Fibroblast of skin of right biceps (primary cell): ENCODE results near the gene STMN3.

ENCODE experiments used
- DNase-seq: peaks from one replicate; pipeline ENCODE4 v3.0.0-alpha.2; 2013

Gene STMN3

DNA sequence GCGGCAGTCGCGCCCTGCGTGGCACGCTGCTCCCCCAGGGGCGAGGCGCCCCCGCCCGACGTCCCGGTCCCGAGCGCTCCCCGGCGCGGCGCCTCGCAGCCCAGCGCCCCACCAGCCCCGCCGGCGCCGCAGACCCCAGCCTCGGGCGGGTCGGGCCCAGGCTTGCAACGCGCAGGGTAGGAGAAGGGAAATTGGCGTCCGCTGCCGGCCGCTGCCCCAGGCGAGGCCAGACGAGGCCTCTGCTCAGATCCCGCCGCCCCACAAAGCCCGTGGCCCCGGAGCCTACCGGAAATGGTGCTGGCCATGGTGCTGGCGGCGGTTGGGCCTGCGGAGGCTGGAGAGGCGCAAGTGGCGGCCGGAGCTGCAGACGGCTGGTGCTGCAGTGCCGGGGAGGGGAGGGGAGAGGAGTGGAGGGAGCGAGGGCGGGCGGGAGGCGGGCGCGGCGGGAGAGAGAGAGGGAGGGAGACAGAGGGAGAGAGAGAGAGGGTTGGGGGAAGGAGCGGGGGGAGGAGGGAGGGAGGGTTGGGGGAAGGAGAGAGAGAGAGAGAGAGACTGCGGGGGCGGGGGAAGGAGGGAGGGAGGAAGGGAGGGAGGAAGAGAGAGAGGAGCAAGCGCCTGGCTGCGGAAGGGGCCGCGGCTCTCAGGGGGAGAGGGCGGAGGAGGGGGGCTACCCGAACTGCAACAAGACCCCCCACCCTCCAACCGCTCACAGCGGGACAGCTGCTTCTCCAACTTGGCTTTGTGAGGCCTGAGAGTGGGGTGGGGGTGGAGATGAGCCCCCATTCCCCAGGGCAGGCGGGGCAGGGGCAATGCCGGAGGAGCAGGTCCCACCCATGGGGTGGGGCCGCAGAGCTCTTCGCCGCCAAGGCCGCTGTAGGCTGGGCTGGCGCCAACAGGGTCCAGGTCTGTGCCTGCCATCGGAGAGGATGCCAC, at the start of gene STMN3:
TSS of gene STMN3 (minus strand) at position 384 of the 933 bp plus-strand sequence. CDS start at position 305, 79 bp downstream.
- peak; percentile 92 for DNase-seq

DNA sequence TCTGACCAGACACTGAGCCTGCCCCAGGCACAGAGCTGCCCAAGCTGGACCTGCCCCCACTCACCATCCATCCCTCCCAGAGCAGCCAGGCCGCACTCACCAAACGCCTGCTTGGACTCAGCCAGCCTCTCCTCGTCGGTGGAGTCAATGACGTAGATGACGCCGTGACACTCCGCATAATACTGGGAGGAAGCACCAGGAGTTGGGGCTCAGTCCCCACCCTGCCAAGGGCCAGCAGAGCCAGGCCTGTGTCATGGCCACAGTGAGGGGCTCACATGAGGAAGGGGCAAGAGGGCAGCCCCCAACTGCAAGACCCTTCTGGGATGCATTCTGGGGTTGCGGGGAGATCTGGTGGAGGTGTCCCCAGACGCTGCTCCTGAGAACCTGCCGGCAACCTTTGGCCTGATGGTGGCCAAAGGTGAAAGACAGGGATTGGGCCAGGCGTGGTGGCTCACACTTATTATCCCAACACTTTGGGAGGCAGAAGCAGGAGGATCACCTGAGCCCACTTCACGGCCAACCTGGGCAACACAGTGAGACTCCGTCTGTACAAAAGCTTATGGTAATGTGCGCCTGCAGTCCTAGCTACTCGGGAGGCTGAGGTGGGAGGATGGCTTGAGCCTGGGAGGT, 48.9 kb upstream of the STMN3 start:
- DNase-seq: no peak

DNA sequence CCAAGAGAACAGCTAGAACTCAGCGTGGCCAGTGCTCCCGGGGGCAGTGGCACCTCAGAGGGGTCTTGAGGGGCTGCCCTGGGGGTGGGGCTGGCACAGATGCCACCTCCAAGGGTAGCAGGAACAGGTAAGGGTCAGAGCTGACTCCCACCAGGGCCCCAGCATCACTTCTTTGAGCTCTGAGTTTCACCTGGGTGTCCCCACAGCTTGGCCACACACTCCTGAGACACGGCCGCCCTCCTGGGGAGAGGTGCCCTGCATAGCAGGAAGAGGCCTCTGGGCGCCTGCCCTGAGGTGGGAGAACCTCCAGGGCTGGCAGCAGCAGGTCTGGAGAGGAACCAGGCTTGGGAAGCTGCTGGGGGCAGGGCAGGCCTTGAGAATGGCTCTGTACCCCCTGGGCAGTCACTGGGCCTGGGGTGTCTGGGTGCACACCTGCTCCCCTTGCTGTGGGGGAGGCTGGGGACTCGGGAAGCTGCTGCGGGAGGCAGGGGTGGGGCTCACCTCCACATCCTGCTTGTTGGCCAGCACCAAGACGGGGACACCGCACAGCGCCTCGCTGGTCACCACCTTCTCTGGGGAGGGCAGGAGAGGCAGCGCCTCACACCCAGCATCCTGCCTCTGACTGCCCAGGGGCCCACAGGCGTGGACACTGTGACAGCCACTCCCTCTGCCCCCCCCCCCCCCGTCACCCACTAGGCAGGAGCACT, 48.3 kb upstream of the STMN3 start:
- no peak for DNase-seq

DNA sequence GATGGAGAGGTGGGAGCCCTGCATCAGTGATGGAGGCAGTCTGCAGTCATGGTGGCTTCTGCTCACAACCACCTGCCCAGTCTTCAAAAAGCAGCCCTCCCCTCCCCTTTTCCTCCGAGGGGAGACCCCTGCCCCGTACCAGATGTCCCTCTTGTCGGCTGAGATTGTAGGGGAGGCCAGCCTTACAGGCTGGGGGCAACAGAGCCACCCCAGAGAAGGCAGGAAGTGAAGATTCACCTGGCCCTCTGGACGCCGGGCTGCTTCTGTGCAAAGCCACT, 47.8 kb upstream of the STMN3 start:
- no peak for DNase-seq

DNA sequence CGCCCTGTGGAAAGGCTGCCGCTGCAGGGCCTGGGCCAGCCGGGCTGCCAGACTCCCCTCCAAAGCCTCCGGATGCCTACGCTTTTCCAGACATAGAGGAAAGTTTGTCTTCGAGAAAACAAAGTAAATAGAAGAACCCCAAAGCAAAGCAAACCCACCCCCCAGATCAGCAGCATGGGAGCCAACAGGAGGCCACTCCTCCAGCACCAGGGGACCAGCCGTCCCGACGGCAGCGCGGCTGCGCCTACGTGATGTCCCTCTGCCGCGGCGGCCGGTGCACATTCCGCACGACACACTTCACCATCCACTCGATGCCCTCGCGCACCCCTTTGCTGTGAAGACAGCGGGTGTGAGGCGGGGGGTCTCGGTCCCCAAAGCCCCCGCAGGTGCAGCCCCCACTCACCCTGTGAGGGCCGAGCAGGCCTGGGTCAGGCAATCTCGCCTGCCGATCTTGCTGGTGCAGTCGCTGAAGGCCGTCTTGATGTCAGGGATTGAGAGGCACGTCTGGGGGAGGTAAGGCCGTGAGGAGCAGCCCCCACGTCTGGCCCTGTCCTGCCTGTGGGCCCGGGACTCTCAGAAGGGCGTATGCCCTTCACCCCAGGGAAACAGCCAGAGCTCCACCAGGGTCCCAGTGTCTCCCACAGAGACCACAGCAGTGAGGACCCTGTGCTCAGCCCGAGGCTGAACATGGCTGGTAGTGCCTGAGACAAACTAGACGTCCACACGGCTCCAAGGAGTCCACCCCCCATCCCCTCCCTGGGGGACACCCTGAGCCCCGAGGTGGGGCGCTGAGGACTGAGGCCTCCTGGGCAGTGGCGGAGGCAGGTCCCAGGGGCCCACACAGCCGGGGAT, 47.2 kb upstream of the STMN3 start:
- DNase-seq: no peak

DNA sequence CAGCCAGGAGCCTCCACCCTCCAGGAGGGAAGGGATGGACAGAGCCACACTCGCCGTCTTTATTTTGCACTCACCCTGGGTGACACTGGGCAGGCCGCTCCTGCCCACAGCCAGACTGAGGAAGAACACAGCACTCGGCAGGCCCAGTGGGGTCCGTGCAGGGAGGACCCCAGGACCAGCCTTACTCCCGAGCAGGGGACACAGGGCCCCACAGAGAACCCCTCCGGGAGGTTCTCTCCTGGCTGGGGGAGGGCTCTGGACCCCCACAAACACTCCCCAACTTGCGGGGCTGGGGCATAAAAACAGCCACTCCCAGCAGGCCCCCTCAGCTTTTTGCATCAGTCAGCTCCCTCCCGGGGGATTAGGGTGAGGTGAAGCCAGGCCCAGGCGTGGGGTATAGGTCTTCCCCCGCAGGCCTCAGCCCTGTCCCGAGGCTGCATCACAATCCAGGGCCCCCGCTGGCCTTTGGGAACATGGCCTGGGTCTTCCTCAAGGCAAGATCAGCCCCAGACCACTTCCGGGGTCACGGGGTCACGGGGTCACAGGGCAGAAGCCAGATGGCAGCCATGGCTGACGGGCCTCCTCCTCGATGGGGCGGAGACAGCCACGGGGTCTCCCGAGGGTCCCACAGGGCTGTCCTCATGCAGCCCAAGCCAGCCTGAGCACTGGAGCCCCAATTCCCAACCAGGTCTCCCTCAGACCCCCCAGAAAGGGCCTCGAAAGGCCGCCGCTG, 46.4 kb upstream of the STMN3 start:
- no peak for DNase-seq

DNA sequence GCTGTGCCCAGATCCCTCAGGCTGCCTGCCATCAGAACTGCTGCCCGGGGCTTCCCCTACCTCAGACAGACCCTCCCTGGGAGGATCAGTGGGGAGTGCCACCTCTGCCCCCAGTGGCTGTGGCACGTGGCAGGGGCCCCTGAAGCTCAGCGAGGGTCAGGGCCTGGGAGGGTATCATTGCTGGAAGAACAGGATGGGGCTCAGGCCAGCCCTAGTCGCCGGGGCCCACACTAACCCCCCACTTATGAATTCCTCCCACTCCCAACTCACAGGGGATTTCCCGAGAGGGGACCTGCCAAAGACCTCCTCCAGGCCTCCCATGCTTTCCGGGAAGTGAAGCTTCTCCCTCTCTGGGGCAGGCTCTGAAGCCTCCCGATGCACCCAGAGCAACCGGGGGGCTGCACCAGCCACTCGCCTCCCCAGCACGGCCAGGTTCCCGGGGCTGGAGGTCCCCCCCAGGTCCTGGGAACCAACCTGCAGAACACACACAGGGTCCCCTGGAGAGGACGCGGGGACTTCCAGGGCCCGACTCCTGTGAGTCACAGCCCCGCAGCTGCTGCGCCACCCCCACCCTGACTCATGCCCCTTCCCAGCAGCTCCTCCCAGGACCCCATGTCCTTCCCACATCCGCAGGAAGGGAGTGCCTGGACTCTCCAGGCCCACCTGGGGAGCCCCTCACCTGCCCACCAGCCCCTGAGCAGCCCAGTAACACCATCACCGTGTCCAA, 45.7 kb upstream of the STMN3 start:
- DNase-seq: peak; percentile 92

DNA sequence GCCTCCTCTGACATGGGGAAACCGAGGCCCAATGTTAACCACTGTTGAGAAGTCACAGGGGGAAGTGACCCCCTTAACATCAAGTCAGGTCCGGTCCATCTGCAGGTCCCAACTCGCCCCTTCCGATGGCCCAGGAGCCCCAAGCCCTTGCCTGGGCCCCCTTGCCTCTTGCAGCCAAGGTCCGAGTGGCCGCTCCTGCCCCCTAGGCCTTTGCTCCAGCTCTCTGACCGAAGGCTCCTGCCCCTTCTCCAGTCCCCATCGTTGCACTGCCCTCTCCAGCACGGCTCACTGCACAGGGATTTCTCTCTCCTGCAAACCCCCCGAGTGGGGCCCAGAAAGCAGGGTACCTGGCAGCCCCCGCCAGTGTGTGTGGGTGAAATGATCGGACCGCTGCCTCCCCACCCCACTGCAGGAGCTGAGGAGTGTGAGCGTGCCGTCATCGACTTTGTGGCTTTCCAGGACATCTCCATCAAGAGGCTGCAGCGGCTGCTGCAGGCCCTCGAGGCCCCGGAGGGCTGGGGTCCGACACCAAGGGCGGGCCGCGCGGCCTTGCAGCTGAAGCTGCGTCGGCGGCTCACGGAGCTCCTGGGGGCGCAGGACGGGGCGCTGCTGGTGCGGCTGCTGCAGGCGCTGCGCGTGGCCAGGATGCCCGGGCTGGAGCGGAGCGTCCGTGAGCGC, 44.8 kb upstream of the STMN3 start:
- no peak for DNase-seq

DNA sequence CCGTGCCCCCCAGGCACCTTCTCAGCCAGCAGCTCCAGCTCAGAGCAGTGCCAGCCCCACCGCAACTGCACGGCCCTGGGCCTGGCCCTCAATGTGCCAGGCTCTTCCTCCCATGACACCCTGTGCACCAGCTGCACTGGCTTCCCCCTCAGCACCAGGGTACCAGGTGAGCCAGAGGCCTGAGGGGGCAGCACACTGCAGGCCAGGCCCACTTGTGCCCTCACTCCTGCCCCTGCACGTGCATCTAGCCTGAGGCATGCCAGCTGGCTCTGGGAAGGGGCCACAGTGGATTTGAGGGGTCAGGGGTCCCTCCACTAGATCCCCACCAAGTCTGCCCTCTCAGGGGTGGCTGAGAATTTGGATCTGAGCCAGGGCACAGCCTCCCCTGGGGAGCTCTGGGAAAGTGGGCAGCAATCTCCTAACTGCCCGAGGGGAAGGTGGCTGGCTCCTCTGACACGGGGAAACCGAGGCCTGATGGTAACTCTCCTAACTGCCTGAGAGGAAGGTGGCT, 44.2 kb upstream of the STMN3 start:
- DNase-seq: no peak

DNA sequence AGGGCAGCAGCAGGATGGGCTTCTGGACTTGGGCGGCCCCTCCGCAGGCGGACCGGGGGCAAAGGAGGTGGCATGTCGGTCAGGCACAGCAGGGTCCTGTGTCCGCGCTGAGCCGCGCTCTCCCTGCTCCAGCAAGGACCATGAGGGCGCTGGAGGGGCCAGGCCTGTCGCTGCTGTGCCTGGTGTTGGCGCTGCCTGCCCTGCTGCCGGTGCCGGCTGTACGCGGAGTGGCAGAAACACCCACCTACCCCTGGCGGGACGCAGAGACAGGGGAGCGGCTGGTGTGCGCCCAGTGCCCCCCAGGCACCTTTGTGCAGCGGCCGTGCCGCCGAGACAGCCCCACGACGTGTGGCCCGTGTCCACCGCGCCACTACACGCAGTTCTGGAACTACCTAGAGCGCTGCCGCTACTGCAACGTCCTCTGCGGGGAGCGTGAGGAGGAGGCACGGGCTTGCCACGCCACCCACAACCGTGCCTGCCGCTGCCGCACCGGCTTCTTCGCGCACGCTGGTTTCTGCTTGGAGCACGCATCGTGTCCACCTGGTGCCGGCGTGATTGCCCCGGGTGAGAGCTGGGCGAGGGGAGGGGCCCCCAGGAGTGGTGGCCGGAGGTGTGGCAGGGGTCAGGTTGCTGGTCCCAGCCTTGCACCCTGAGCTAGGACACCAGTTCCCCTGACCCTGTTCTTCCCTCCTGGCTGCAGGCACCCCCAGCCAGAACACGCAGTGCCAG, 43.6 kb upstream of the STMN3 start, which contains the start of gene TNFRSF6B:
TSS of gene TNFRSF6B (plus strand) at position 25 of the 729 bp plus-strand sequence. CDS start at position 141, 116 bp downstream.
- DNase-seq: no peak

DNA sequence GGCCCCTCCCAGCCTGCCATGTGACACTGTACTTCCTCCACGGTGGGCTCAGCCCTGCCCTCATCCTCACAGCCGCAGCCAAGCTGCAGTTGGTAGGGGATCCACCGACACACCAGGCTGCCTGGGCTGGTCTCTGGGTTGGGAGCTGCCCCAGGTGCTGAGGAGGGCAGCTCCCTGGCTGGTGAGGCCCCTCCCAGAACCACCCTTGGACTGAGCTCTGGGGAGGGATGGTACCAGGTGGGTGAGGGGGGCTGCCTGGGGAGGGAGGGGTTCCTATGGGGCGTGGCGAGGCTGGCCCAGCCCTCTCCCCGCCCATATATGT, 43.0 kb upstream of the STMN3 start:
- peak; percentile 39 for DNase-seq

DNA sequence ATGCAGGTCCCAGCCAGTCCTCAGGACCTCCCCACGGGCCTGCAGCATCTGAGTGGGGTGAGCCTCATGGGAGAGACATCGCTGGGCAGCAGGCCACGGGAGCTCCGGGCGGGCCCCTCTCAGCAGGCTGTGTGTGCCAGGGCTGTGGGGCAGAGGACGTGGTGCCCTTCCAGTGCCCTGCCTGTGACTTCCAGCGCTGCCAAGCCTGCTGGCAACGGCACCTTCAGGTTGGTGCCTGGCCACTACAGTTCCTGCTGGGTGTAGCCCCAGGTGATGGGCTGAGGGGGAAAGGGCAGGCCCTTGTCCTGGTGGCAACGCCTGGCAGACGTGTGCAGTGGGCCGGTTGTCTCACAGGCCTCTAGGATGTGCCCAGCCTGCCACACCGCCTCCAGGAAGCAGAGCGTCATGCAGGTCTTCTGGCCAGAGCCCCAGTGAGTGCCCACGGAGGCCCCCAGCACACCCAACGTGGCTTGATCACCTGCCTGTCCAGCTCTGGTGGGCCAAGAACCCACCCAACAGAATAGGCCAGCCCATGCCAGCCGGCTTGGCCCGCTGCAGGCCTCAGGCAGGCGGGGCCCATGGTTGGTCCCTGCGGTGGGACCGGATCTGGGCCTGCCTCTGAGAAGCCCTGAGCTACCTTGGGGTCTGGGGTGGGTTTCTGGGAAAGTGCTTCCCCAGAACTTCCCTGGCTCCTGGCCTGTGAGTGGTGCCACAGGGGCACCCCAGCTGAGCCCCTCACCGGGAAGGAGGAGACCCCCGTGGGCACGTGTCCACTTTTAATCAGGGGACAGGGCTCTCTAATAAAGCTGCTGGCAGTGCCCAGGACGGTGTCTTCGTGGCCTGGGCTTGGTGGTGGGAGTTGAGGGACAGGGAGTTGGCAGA, 42.4 kb upstream of the STMN3 start:
- no peak for DNase-seq

DNA sequence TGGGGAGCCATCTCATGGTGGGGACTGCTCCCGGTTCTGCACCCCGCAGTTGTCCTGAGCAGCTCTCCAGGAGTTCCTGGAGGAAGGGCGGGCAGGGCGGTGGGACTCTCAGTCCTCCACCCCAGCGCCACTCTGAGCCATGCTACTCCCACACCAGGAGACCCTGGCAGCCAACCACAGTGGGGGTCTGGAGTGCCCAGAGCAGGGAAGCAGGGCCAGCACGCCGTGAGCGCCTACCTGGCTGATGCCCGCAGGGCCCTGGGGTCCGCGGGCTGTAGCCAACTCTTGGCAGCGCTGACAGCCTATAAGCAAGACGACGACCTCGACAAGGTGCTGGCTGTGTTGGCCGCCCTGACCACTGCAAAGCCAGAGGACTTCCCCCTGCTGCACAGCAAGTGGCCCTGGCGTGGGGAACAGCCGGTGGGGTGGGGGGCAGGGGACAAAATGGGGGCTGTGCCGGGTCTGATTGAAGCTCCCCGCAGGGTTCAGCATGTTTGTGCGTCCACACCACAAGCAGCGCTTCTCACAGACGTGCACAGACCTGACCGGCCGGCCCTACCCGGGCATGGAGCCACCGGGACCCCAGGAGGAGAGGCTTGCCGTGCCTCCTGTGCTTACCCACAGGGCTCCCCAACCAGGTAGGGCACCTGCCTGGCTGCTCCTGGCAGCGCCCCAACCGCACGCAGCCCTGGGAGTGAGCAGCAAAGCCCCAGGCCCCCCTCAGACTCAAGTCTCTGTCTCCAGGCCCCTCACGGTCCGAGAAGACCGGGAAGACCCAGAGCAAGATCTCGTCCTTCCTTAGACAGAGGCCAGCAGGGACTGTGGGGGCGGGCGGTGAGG, 41.6 kb upstream of the STMN3 start:
- no peak for DNase-seq

DNA sequence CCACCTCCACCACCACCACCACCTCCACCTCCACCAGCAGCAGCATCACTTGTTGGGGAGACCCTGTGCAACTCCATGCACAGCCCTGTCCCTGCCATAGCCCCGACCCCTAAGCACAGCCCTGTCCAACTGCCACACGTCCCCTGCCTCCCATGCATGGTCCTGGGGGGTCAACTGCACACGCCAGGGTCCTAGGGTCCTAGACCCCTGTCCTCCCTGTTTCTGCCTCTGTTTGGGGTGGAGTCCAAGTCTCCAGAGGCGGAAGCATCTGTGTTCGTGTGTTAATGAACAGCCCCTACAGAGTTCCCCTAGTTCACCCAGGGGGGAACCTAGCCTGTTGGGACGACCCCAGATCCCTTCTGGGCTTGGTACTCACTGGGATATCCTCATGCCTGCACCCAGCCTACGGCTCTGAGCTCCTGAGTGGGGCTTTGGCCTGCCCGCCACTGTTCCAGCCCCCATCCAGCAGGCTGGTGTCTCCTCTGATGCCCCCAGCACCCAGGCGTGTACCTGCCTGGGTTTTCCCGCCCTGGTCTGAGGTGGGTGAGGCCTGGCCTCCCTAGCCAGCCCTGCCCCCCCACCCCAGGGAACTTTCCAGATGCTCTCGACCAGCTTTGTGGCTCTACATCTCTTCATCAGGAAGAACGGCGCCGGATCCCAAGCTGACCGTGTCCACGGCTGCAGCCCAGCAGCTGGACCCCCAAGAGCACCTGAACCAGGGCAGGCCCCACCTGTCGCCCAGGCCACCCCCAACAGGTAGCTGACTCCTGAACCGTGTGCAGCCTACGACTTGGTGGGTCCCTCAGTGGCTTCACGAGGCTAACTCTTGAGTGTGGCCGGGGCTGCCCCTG, 40.7 kb upstream of the STMN3 start:
- DNase-seq: no peak

DNA sequence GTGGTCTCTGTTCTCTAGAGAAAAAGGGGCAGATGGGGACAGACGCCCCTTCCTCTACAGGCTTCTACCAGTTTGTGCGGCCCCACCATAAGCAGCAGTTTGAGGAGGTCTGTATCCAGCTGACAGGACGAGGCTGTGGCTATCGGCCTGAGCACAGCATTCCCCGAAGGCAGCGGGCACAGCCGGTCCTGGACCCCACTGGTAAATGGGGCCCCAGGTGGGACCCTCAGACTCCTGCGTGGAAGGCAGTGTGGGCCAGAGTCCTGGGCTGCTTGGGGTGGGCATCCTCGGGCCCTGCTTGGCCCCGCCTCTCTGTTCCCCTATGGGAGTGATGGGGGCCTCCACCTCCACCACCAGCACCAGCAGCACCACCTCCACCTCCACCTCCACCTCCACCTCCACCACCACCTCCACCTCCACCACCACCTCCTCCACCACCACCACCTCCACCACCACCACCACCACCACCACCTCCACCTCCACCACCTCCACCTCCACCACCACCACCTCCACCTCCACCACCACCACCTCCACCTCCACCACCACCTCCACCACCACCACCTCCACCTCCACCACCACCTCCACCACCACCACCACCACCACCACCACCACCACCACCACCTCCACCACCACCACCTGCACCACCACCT, 40.0 kb upstream of the STMN3 start:
- DNase-seq: no peak

DNA sequence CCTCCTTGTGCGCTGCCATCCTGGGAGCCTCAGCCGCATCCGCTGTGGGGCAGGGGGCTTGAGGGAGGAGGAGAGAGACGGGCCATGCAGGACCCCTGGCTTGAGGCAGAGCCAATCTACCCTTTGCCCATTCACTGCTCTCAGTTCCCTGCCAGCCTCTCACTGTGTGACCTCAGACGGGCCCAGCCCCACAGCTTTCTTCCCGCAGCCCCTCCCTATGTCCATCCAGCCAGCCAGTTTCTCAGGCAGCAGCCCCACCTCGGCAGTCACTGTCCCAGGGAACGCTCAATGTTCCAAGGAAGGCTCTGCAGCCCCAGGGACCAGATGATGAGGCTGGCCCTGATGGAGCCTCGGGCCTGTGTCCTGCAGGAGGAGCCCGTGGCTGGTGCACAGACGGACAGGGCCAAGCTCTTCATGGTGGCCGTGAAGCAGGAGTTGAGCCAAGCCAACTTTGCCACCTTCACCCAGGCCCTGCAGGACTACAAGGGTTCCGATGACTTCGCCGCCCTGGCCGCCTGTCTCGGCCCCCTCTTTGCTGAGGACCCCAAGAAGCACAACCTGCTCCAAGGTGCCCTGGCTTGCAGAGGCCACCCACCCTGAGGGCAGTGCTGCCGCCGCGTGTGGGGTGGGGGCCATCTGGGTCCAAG, 39.3 kb upstream of the STMN3 start:
- no peak for DNase-seq
